ENCODE data around the gene PIEZO2. TPM values are rescaled to one million over a fixed set of nuclear protein-coding genes. Genes with fewer than 3 reads are reported as not detected.
"Not testable (repeated sequence)": the region's sequence is repeated elsewhere in the genome, so short reads cannot be mapped to it uniquely, and the experiment has no call there.

PIEZO2 gene
- polyA plus RNA-seq, 1 experiment: 2.8 TPM

DNA sequence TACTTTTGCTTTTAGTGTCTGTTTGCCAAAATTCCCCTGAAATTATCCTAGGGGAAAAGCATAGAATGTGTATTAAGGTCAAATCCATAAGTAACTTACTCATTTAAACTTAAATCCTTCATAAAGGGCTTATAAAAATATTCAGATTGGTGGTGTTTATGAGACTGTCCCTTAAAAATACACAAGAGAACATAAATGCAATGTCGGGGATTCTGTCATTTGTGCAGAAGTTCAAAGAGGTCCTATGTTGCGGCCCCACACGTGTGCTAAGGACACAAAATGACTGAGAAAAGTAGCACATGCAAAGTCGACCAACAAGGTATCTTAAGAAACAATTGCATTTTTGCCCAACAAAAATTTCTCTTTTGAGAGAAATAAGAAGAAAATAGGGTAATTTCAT, 225.1 kb downstream of the PIEZO2 start:
- TF ChIP-seq, protein P1, sequence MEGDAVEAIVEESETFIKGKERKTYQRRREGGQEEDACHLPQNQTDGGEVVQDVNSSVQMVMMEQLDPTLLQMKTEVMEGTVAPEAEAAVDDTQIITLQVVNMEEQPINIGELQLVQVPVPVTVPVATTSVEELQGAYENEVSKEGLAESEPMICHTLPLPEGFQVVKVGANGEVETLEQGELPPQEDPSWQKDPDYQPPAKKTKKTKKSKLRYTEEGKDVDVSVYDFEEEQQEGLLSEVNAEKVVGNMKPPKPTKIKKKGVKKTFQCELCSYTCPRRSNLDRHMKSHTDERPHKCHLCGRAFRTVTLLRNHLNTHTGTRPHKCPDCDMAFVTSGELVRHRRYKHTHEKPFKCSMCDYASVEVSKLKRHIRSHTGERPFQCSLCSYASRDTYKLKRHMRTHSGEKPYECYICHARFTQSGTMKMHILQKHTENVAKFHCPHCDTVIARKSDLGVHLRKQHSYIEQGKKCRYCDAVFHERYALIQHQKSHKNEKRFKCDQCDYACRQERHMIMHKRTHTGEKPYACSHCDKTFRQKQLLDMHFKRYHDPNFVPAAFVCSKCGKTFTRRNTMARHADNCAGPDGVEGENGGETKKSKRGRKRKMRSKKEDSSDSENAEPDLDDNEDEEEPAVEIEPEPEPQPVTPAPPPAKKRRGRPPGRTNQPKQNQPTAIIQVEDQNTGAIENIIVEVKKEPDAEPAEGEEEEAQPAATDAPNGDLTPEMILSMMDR (IDR thresholded peaks at IDR 0.05; ENCODE audit: low read depth, low read length): no peak
- no peak for DNase-seq (ENCODE audit: low read depth, low spot score)
- ChIA-PET POLR2A (no interaction called here), CTCF (no interaction called here)
- Histone ChIP-seq H3K27me3 (ENCODE audit: control insufficient read depth, insufficient read depth, low read length) (no peaks in the 10 kb centered on the region), H3K4me3 (ENCODE audit: low read depth, low read length) (no peak overlapping the region), H3K27ac (ENCODE audit: low read depth, low read length) (no peak overlapping the region), H3K9me3 (ENCODE audit: control insufficient read depth, insufficient read depth, low read length) (no peaks in the 10 kb centered on the region)

DNA sequence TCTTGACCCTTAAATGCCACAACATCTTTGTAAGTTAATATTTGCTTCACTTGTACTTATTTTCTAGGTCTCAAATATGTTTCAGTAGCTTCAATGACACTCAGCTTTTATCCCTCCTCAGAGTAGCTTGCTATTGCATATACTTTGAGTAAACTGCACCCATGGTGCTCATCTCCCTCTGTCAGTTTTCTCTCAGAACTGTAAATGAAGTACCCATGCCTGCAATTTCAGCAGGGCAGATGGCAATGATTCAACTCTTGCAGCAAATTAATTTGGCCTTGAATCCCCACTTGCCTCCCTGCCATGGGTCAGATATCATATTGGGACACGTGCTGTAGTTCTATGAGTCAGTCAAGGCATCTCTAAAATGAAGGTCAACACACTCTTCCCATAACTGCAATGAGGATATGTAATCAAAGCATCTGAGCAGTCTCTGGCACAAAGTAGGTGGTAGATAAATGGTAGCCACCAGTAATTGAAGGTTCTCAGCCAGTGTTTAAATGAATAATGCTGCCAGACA, 225.8 kb downstream of the PIEZO2 start:
- ChIA-PET POLR2A (no interaction called here), CTCF (no interaction called here)
- no peak for DNase-seq (ENCODE audit: low read depth, low spot score)

DNA sequence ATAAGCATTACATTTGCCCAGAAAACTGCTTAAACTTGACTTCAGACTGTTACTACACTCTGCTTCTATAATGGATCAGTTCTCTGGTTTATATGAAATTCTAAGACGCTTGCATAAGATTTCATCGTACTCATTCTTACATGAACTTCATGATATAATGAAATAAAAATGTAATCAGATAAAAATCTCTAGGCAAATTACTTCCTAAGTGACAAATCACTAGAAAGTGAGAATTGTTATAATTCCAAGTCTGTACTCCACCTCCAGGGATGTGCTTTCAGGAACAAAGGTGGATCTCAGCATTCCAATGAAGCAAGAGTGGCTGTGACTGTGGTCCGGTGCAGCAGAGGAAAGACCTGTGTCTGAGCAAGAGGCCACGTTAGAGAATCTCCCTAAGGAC, 226.2 kb downstream of the PIEZO2 start:
- Histone ChIP-seq H3K27me3 (ENCODE audit: control insufficient read depth, insufficient read depth, low read length) (no peaks in the 10 kb centered on the region), H3K27ac (ENCODE audit: low read depth, low read length) (no peak overlapping the region), H3K9me3 (ENCODE audit: control insufficient read depth, insufficient read depth, low read length) (no peaks in the 10 kb centered on the region), H3K4me3 (ENCODE audit: low read depth, low read length) (no peak overlapping the region)
- ChIA-PET CTCF (no interaction called here), POLR2A (no interaction called here)
- TF ChIP-seq, protein P1 (IDR thresholded peaks at IDR 0.05; ENCODE audit: low read depth, low read length): no peak
- DNase-seq (ENCODE audit: low read depth, low spot score): no peak

More for the DNA sequence above, 225.8 kb downstream of the PIEZO2 start:
- H3K27ac ChIP-seq (ENCODE audit: low read depth, low read length): no peak overlapping the region
- H3K27me3 ChIP-seq (ENCODE audit: control insufficient read depth, insufficient read depth, low read length): no peaks in the 10 kb centered on the region
- no peak overlapping the region for H3K4me3 ChIP-seq (ENCODE audit: low read depth, low read length)
- TF ChIP-seq, protein P1 (IDR thresholded peaks at IDR 0.05; ENCODE audit: low read depth, low read length): no peak
- H3K9me3 ChIP-seq (ENCODE audit: control insufficient read depth, insufficient read depth, low read length): no peaks in the 10 kb centered on the region

DNA sequence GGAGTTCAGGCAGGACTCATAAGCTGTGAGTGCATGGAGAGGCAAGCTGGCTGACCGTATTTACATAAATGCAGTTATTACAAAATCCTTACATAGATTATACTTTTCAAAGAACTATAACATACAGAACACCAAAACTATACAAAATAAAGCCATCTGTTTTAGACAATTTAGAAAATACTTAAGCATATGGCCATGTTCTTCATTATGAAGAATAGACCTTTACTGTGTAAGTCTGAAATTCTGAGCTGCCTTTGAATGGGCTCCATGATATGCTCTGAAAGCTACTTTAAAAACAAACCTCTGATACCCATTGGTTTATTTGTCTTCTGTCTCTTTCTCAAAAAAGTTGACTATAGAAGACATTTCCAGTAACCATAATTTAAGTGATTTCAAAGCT, 226.7 kb downstream of the PIEZO2 start:
- DNase-seq (ENCODE audit: low read depth, low spot score); H3K4me3 ChIP-seq (ENCODE audit: low read depth, low read length); POLR2A ChIA-PET; H3K27ac ChIP-seq (ENCODE audit: low read depth, low read length); H3K27me3 ChIP-seq (ENCODE audit: control insufficient read depth, insufficient read depth, low read length); CTCF ChIA-PET; H3K9me3 ChIP-seq (ENCODE audit: control insufficient read depth, insufficient read depth, low read length): not testable (repeated sequence)

DNA sequence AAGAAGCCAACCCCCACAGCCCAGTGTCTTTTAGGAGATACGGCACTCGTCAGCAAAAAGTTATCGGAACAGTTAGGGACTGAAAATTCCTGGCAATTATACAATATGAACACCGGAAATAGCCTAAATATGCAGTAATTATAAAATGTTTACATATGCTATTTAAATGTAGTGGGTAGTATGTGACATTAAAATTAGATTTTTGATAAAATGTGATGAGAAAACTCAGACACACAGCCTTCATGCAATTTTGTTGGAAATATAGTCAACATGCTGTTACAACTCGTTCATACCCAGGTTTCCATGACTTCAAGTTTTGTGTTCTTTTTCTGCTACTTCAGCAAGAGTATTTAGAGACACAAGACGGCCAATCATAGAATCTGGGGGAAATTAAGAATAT, 229.1 kb downstream of the PIEZO2 start:
- DNase-seq (ENCODE audit: low read depth, low spot score); H3K4me3 ChIP-seq (ENCODE audit: low read depth, low read length); H3K9me3 ChIP-seq (ENCODE audit: control insufficient read depth, insufficient read depth, low read length); H3K27ac ChIP-seq (ENCODE audit: low read depth, low read length); CTCF ChIA-PET; POLR2A ChIA-PET; H3K27me3 ChIP-seq (ENCODE audit: control insufficient read depth, insufficient read depth, low read length): not testable (repeated sequence)

DNA sequence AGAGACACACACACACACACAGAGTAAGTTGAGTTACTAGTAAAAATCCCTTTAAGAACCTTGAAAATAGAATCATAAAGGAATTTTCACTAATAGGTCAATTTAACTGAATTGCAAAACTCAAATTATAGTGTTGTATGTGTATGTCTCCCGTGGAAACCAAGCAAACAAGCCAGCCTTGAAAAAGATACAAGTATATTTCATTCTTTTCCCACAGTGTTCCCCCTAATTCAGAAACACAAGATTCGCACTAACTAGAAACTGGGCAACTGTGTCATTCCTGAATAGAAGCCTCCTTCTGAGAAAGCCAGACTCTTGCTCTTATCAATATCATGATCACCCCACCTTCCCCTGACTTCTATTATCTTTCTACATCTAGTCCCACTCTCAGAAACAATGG, 229.5 kb downstream of the PIEZO2 start:
- CTCF ChIA-PET: no interaction called here
- POLR2A ChIA-PET: no interaction called here
- TF ChIP-seq, protein P1 (IDR thresholded peaks at IDR 0.05; ENCODE audit: low read depth, low read length): no peak
- DNase-seq (ENCODE audit: low read depth, low spot score): no peak
- Histone ChIP-seq H3K27me3 (ENCODE audit: control insufficient read depth, insufficient read depth, low read length) (no peaks in the 10 kb centered on the region), H3K9me3 (ENCODE audit: control insufficient read depth, insufficient read depth, low read length) (peaks cover 8% of the 10 kb centered on the region; the same call in 1 of the 2 replicates), H3K4me3 (ENCODE audit: low read depth, low read length) (no peak overlapping the region), H3K27ac (ENCODE audit: low read depth, low read length) (no peak overlapping the region)
